ENCODE measurements around the gene GARIN3.
"Not testable (repeated sequence)": the region's sequence is repeated elsewhere in the genome, so short reads cannot be mapped to it uniquely, and the experiment has no call there.

GARIN3 gene

GRCh38 chr5:157166214-157167213 lies at the start of gene GARIN3:
Gene GARIN3 (minus strand): TSS chr5:157166264. CDS start chr5:157166168, 96 bp downstream.
- no peak for DNase-seq

- no peak for DNase-seq
Observed at GRCh38 chr5:157215514-157216167, 49.6 kb upstream of the GARIN3 start.

- no peak for DNase-seq
Observed at GRCh38 chr5:157214861-157215513, 48.9 kb upstream of the GARIN3 start.

- DNase-seq, result no peak
Observed at GRCh38 chr5:157214415-157214814, 48.4 kb upstream of the GARIN3 start.

GRCh38 chr5:157213527-157214243 lies 47.6 kb upstream of the GARIN3 start:
- DNase-seq, result no peak

GRCh38 chr5:157212307-157212706 lies 46.2 kb upstream of the GARIN3 start:
- no peak for DNase-seq

GRCh38 chr5:157210652-157211051 lies 44.6 kb upstream of the GARIN3 start:
- DNase-seq, result not testable (repeated sequence)

- no peak for DNase-seq
Observed at GRCh38 chr5:157205708-157206107, 39.6 kb upstream of the GARIN3 start.

- no peak for DNase-seq
Observed at GRCh38 chr5:157204765-157205164, 38.7 kb upstream of the GARIN3 start.

GRCh38 chr5:157203417-157203816 lies 37.4 kb upstream of the GARIN3 start:
- no peak for DNase-seq

GRCh38 chr5:157201857-157202256 lies 35.8 kb upstream of the GARIN3 start:
- DNase-seq, result no peak

GRCh38 chr5:157198277-157198986 lies 32.4 kb upstream of the GARIN3 start:
- DNase-seq, result no peak

- no peak for DNase-seq
Observed at GRCh38 chr5:157197086-157197485, 31.0 kb upstream of the GARIN3 start.

GRCh38 chr5:157196045-157196444 lies 30.0 kb upstream of the GARIN3 start:
- no peak for DNase-seq

- no peak for DNase-seq
Observed at GRCh38 chr5:157193699-157194424, 27.8 kb upstream of the GARIN3 start.

- no peak for DNase-seq
Observed at GRCh38 chr5:157189223-157189622, 23.2 kb upstream of the GARIN3 start.

- no peak for DNase-seq
Observed at GRCh38 chr5:157188270-157188669, 22.2 kb upstream of the GARIN3 start.

GRCh38 chr5:157187046-157187754 lies 21.1 kb upstream of the GARIN3 start:
- no peak for DNase-seq

- DNase-seq, result no peak
Observed at GRCh38 chr5:157186309-157187045, 20.4 kb upstream of the GARIN3 start.

- not testable (repeated sequence) for DNase-seq
Observed at GRCh38 chr5:157185122-157185521, 19.1 kb upstream of the GARIN3 start.

All from kidney glomerular epithelial cell (primary cell).